22Rv1 (cell line): Measurements from ENCODE around the gene ARHGAP25.

Source experiments
- H3K27ac ChIP-seq: fragments of 450-650 bp; 2 replicates; pipeline ENCODE4 v1.5.1; 2017
- ZFX ChIP-seq: fragments of 450-650 bp; IDR thresholded peaks from 2 replicates; pipeline ENCODE4 v1.6.1; 2017; ENCODE audit warnings: antibody characterized with exemption, borderline replicate concordance
- TF ChIP-seq, protein P1 (sequence below): fragments of 450-650 bp; IDR thresholded peaks from 2 replicates; pipeline ENCODE4 v1.5.1; 2017; ENCODE audit warnings: mild to moderate bottlenecking

Gene ARHGAP25

GRCh38 chr2:68762100-68762499 is 27.5 kb downstream of the ARHGAP25 start:
- H3K27ac ChIP-seq: no peak overlapping the region
- TF ChIP-seq ZFX: no peak
- TF ChIP-seq, protein P1, sequence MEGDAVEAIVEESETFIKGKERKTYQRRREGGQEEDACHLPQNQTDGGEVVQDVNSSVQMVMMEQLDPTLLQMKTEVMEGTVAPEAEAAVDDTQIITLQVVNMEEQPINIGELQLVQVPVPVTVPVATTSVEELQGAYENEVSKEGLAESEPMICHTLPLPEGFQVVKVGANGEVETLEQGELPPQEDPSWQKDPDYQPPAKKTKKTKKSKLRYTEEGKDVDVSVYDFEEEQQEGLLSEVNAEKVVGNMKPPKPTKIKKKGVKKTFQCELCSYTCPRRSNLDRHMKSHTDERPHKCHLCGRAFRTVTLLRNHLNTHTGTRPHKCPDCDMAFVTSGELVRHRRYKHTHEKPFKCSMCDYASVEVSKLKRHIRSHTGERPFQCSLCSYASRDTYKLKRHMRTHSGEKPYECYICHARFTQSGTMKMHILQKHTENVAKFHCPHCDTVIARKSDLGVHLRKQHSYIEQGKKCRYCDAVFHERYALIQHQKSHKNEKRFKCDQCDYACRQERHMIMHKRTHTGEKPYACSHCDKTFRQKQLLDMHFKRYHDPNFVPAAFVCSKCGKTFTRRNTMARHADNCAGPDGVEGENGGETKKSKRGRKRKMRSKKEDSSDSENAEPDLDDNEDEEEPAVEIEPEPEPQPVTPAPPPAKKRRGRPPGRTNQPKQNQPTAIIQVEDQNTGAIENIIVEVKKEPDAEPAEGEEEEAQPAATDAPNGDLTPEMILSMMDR: no peak

DNA sequence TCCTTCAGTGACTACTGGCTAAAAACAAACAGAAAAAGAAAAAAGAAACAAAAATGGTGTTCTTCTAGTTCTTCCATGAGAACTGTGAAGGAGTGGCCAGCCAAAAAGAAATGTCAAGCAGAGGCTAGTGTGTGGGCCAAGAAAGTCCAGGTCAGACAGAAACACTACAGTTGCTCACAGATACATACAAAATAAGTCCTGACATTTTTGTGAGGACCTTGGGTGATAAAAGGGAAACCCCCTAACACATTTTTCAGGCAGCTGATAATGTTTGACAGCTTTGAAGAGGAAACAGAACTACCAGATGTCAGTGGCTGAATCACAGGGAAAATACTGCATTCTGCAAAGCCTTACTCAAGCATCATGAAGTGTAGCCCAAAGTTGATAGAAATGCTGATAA is 28.1 kb downstream of the ARHGAP25 start:
- no peak for TF ChIP-seq ZFX
- TF ChIP-seq, protein P1: no peak
- H3K27ac ChIP-seq: no peak overlapping the region

GRCh38 chr2:68764041-68764805 is 29.6 kb downstream of the ARHGAP25 start:
- no peak overlapping the region for H3K27ac ChIP-seq

DNA sequence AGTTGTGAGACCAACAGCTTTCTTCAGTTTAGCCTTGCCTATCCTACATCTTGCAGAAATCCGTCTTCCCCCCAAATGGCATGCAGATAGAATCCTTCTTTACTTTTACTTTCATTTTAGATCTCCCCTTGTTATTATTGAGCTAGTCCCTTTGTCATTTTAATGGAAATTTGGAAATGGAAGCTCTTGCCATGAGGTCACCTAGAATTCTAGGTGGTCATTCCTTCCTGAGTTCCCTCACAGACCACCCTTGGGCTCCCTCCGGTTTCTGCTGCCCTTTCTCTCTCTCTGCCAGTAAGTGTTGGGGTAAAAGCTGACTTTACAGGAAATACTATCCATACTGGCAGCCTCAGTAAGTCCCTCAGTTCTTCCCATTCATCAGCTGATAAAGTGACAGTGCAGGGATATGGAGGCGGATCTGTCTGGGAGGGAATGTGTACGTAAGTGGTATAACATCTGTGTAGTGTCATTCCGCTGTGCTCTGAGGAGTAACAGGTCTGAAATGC is 30.2 kb downstream of the ARHGAP25 start:
- H3K27ac ChIP-seq: no peak overlapping the region
- no peak for TF ChIP-seq ZFX
- TF ChIP-seq, protein P1: no peak

More at GRCh38 chr2:68764041-68764805, 29.6 kb downstream of the ARHGAP25 start:
- TF ChIP-seq, protein P1: no peak
- TF ChIP-seq ZFX: no peak

GRCh38 chr2:68765739-68766375 is 31.2 kb downstream of the ARHGAP25 start:
- TF ChIP-seq ZFX: no peak
- TF ChIP-seq, protein P1: no peak
- H3K27ac ChIP-seq: no peak overlapping the region

GRCh38 chr2:68766376-68766845 is 31.8 kb downstream of the ARHGAP25 start:
- no peak for TF ChIP-seq ZFX
- TF ChIP-seq, protein P1: no peak
- H3K27ac ChIP-seq: no peak overlapping the region
